Testis (tissue), 2 donors: Measurements from ENCODE around the gene GORAB.

Source experiments
- CTCF ChIP-seq, 3 experiments: fragments of 450-650 bp in 2 of 3; fragments of 200-600 bp in 1 of 3; sonication (generic) in 1 of 3; IDR thresholded peaks; one replicate each; pipeline ENCODE4 v1.5.1; 2016 to 2019; ENCODE audit warnings: antibody characterized with exemption in 3 of 3, mild to moderate bottlenecking in 2 of 3, moderate library complexity in 1 of 3
- POLR2A ChIP-seq: fragments of 450-650 bp; IDR thresholded peaks from one replicate; pipeline ENCODE4 v1.6.1; 2017; ENCODE audit warnings: antibody characterized with exemption, mild to moderate bottlenecking, moderate library complexity

GRCh38 chr1:170531758-170532657 lies at the start of gene GORAB:
- TF ChIP-seq CTCF (IDR thresholded peaks at IDR 0.05), result peak in 1 of 3 experiments; percentile 17
- no peak for TF ChIP-seq POLR2A
